H7 (cell line): ENCODE measurements around the gene CDR2L. TPM values are rescaled to one million over a fixed set of nuclear protein-coding genes. Genes with fewer than 3 reads are reported as not detected.
A peak's percentile ranks its signal among the peaks of the same experiment; 100 is the strongest.
"Not testable (repeated sequence)": the region's sequence is repeated elsewhere in the genome, so short reads cannot be mapped to it uniquely, and the experiment has no call there.

Experiments
- DNase-seq: peaks from one replicate; pipeline ENCODE4 v3.0.0; 2012
- H3K27me3 ChIP-seq: 2 replicates; pipeline ENCODE4 v1.6.0; 2011; ENCODE audit warnings: mild to moderate bottlenecking, low read length; ENCODE audit not compliant: control insufficient read depth, insufficient read depth
- H3K36me3 ChIP-seq: replicated peaks from 2 replicates; pipeline ENCODE4 v1.5.1; 2011; ENCODE audit warnings: low read length; ENCODE audit not compliant: control insufficient read depth, insufficient read depth
- H3K4me3 ChIP-seq: 2 replicates; pipeline ENCODE4 v1.5.1; 2011; ENCODE audit warnings: low read depth, mild to moderate bottlenecking, control low read depth, low read length, moderate library complexity; ENCODE audit not compliant: insufficient read depth
- total RNA-seq: library from RNA; depleted of rRNA; stranded (reverse); fragments of >200 nt; shearing (Covaris generic); gene quantifications from 2 replicates; pipeline ENCODE4 v1.2.3, GENCODE V29; 2014

CDR2L gene
- total RNA-seq, 1 experiment from 2014 or later = 23.5 TPM

DNA sequence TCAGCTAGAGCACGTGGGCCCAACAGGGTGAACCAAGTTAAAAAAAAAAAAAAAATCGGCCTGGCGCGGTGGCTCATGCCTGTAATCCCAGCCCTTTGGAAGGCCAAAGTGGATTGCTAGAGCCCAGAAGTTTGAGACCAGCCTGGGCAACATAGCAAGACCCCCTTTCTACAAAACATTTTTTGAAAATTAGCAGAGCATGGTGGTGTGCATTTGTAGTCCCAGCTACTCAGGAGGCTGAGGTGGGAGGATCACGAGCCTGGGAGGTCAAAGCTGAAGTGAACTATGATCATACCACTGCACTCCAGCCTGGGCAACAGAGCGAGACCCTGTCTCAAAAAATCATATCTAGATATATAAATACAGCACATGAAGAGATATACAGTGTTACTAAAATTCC is 18.7 kb downstream of the CDR2L start:
- DNase-seq, H3K36me3 ChIP-seq, H3K4me3 ChIP-seq, H3K27me3 ChIP-seq: not testable (repeated sequence)

DNA sequence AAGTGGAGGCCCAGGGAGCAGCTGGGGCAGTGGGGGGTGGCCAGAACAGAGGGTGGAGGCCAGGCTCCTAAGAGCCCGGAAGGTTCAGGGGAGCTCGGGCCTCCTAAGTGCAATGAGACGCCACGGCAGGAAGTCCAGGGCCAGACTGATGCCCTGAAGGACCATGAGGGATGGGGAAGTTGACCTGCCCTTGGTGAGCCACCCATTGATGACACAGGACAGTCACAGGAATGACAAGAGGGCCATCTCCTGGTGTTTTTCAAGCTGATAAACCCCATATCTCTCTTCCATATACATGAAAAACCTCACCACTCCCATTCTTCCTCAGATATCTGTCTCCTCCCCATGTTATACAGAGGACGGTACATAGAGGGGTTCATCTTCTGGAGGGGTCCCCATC is 19.2 kb downstream of the CDR2L start:
- Histone ChIP-seq H3K36me3 (peaks cover 3% of the 10 kb centered on the region), H3K27me3 (no peaks in the 10 kb centered on the region), H3K4me3 (no peak overlapping the region)
- no peak for DNase-seq

DNA sequence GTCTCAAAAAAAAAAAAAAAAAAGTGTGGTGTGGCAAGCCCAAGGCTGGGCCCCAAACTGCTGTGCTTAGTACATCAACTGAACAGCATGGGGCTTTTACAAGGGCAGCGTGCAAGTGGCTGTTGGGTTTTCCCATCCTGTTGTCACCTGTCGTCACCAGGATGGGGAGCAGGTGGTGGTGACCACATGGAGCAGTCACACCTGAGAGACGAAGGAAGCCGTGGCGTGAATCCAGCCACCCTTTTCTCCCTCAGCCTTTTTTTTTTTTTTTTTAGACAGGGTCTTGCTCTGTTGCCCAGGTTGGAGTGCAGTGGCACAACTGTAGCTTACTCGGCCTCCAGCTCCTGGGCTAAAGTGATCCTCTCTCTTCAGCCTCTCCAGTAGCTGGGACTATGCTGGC is 20.9 kb downstream of the CDR2L start:
- Histone ChIP-seq H3K27me3 (no peaks in the 10 kb centered on the region), H3K36me3 (no peaks in the 10 kb centered on the region; the same call in 1 of the 2 replicates), H3K4me3 (no peak overlapping the region)
- DNase-seq = no peak

GRCh38 chr17:75009139-75009724 is 21.8 kb downstream of the CDR2L start:
- peak; percentile 37 for DNase-seq
- no peaks in the 10 kb centered on the region; the same call in 1 of the 2 replicates for H3K36me3 ChIP-seq

DNA sequence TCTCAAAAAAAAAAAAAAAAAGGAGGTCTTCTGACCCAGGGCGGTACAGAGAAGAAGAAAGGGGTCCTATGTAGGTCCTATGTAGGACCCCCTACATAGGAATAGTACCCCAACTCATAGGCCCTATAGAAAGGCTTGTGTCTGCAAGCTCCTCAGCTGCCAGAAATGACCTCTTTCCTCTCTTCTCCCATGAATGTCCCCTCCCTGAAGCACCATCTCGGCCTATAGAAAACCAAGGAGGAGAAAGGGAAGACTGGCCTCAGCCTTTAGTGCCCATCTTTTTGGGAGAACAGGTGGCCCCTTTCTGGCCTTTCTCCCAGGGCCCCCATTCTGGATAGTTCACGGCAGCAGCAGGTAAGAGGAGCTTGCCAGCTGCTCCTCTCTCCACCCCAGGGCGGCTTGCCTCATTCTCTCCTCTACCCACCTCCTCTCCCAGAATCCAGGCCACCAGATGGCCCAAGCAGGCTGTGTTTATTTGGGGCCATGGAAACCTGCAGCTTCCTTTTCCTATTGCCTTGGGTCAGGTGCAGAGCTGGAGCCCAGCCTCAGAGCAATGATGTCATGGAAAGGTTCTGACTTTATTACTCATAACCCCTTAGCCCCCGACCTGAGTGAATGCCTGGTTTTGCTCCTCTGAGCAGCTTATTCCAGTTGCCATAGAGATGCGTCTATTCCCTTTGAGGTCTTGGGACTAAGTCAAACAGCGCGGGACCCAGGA is 23.4 kb downstream of the CDR2L start:
- DNase-seq = peak; percentile 65
- no peaks in the 10 kb centered on the region for H3K27me3 ChIP-seq
- no peaks in the 10 kb centered on the region for H3K36me3 ChIP-seq
- H3K4me3 ChIP-seq = no peak overlapping the region

More at GRCh38 chr17:75009139-75009724, 21.8 kb downstream of the CDR2L start:
- Histone ChIP-seq H3K27me3 (no peaks in the 10 kb centered on the region), H3K4me3 (no peak overlapping the region)

DNA sequence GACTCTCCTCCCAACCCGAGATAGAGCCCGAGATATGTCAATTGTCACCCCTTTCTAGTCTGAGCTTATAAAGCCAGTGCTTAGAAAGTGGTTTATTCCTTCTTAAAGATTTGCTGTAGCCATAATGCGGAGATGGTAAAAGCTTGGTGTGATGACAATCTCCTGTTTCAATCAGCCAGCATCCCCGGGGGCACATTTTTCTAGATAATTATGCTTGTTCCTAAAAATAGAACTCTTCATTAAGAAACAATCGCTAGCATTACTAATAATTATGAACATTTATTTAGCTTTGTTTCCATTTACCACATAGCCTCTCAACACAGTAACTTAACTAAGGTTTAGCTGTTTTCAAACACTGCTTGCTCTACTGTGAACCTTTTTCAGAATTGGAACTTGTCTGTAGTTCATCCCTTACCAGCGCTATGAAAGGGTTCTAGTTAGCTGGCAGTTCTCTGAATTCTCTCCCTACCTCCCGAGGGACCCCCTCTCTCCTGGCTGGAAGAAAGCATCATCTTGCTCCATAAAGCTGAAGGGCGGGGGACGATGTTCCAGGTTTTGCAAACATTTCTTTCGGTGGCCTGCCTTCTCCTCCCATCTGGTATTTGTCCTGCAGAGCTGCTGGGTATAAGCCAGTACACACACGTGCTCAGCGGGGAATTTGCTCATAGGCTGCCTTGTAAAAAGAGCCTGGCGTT is 24.1 kb downstream of the CDR2L start:
- no peaks in the 10 kb centered on the region for H3K27me3 ChIP-seq
- no peaks in the 10 kb centered on the region; the same call in 1 of the 2 replicates for H3K36me3 ChIP-seq
- DNase-seq = peak; percentile 52
- H3K4me3 ChIP-seq = peak overlapping the region; percentile 96

DNA sequence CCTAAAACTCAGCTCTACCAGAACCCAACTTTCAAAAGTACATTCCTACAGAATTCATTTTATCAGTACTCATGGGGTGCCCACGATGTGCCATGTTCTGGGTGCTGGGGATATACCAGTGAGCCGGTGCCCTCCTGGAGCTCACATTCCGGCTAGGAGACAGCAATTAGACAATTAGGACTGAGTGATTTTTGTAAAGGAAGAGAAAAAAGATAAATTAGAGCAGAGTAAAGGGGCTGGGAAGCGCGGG is 24.6 kb downstream of the CDR2L start:
- Histone ChIP-seq H3K4me3 (peak overlapping the region; percentile 96), H3K27me3 (no peaks in the 10 kb centered on the region), H3K36me3 (no peaks in the 10 kb centered on the region; the same call in 1 of the 2 replicates)
- no peak for DNase-seq

- Histone ChIP-seq H3K4me3 (peak within 1 kb of the TSS; percentile 96), H3K36me3 (no peaks in the 10 kb centered on the region; the same call in 1 of the 2 replicates), H3K27me3 (no peaks in the 10 kb centered on the region)
- DNase-seq = peak; percentile 97
Measured at GRCh38 chr17:75012346-75013091, 25.1 kb downstream of the CDR2L start, which contains the start of gene MRPL58. TSS of gene MRPL58 (plus strand) at chr17:75012670. CDS start at chr17:75012687, 17 bp downstream.

GRCh38 chr17:75013092-75013559 is 25.7 kb downstream of the CDR2L start:
- Histone ChIP-seq H3K27me3 (no peaks in the 10 kb centered on the region), H3K36me3 (no peaks in the 10 kb centered on the region; the same call in 1 of the 2 replicates), H3K4me3 (peak overlapping the region; percentile 96)
- DNase-seq = no peak

- no peak for DNase-seq
- Histone ChIP-seq H3K4me3 (no peak overlapping the region), H3K36me3 (peaks cover 9% of the 10 kb centered on the region), H3K27me3 (no peaks in the 10 kb centered on the region)
Measured at GRCh38 chr17:75019146-75019545, 31.7 kb downstream of the CDR2L start.

- H3K36me3 ChIP-seq = peaks cover 9% of the 10 kb centered on the region
- H3K27me3 ChIP-seq = no peaks in the 10 kb centered on the region
- no peak overlapping the region for H3K4me3 ChIP-seq
- no peak for DNase-seq
Measured at GRCh38 chr17:75019710-75020109, 32.3 kb downstream of the CDR2L start.

- Histone ChIP-seq H3K36me3 (peaks cover 9% of the 10 kb centered on the region), H3K27me3 (no peaks in the 10 kb centered on the region), H3K4me3 (no peak overlapping the region)
- DNase-seq = no peak
Measured at GRCh38 chr17:75020331-75021110, 33.1 kb downstream of the CDR2L start.

- no peak for DNase-seq
- H3K27me3 ChIP-seq = no peaks in the 10 kb centered on the region
- peaks cover 5% of the 10 kb centered on the region for H3K36me3 ChIP-seq
- H3K4me3 ChIP-seq = no peak overlapping the region
Measured at GRCh38 chr17:75024686-75025397, 37.4 kb downstream of the CDR2L start.
